Ovary (tissue), 9 donors: ENCODE results near the gene ERN1. TPM values are rescaled to one million over a fixed set of nuclear protein-coding genes. Genes with fewer than 3 reads are reported as not detected.
"Not testable (repeated sequence)": the region's sequence is repeated elsewhere in the genome, so short reads cannot be mapped to it uniquely, and the experiment has no call there.

ENCODE experiments used
- DNase-seq, 5 donors: peaks; one replicate each; pipeline ENCODE4 v3.0.0-alpha.2; 2019 to 2020
- H3K27ac ChIP-seq, 2 donors: fragments of 200-600 bp; one replicate each; pipeline versions ENCODE4 v1.5.1 to v1.8.0; 2019 to 2022
- H3K27me3 ChIP-seq: fragments of 200-600 bp; one replicate; pipeline ENCODE4 v1.8.0; 2022
- H3K36me3 ChIP-seq: fragments of 200-600 bp; sonication (generic); one replicate; pipeline ENCODE4 v1.5.1; 2019
- H3K4me1 ChIP-seq: one replicate; pipeline ENCODE4 v1.8.1; 2013; ENCODE audit warnings: mild to moderate bottlenecking, moderate library complexity; ENCODE audit not compliant: insufficient read depth
- H3K4me3 ChIP-seq: fragments of 200-600 bp; sonication (generic); one replicate; pipeline ENCODE4 v1.5.1; 2017
- H3K9me3 ChIP-seq, 2 donors: fragments of 200-600 bp in 1 of 2; sonication (generic) in 1 of 2; one replicate each; pipeline versions ENCODE4 v1.5.1 to v1.8.1; 2013 to 2019; ENCODE audit warnings: mild to moderate bottlenecking in 1 of 2, moderate library complexity in 1 of 2
- EP300 ChIP-seq: sonication (generic); formaldehyde crosslinking; IDR thresholded peaks from one replicate; pipeline ENCODE4 v1.6.1; 2017; ENCODE audit warnings: antibody characterized with exemption
- POLR2A ChIP-seq: fragments of 450-650 bp; IDR thresholded peaks from one replicate; pipeline ENCODE4 v1.6.1; 2017; ENCODE audit warnings: antibody characterized with exemption, mild to moderate bottlenecking, moderate library complexity
- WGBS, 3 donors: extraction: QIAGEN DNeasy Blood & Tissue Kit in 1 of 3; methylation state at CpG; one replicate each; pipeline versions ENCODE4 v1.1.5 to v1.1.7; 2013 to 2017; 5-methylcytosine and 5-hydroxymethylcytosine counted together
- intact Hi-C, 4 donors: fragments of 100-400 bp; cut with DNase I; formaldehyde crosslinking; loops; one replicate each; pipeline versions ENCODE4 v1.11.0 to v1.15.1; 2022 to 2023
- polyA plus RNA-seq, 2 donors: library from polyadenylated mRNA; stranded (reverse); fragments of 200-250 nt in 1 of 2; fragments of 350-450 nt in 1 of 2; fragmentation: Illumina TruSeq in 1 of 2; extraction: RNeasy Lipid Tissue Mini Kit (QIAGEN cat#74804) in 1 of 2; gene quantifications; one replicate each; pipeline ENCODE4 v1.2.3, GENCODE V29; 2013 to 2014
- total RNA-seq, 7 donors: library from RNA; depleted of rRNA in 2 of 7; stranded (reverse); fragments of >200 nt in 2 of 7; fragmentation: NEBNext Ultra II Directional in 3 of 7; extraction: Animal tissue kit (Norgen Biotek cat#: 25700) in 3 of 7; gene quantifications; one replicate each; pipeline versions ENCODE4 v1.1.0 to v1.2.4, GENCODE V29; 2016 to 2023
- TF ChIP-seq, protein P1 (sequence below), 3 donors: fragments of 450-650 bp in 2 of 3; fragments of 200-600 bp in 1 of 3; IDR thresholded peaks; one replicate each; pipeline versions ENCODE4 v1.5.1 to v1.8.0; 2016 to 2022; ENCODE audit warnings: antibody characterized with exemption in 3 of 3, mild to moderate bottlenecking in 1 of 3
- donor health status: DM: no; HTN: no; CAD: no; lungs with moderate emphysema.
- donor health status: DM: no; HTN: no; CAD: no.
- donor health status: Bipolar disorder and iron deficiency.
- donor health status: DM: yes; HTN: yes; CAD: no.
- donor health status: DM: no; HTN: no; CAD: no.
- donor health status: DM: yes; HTN: yes; CAD: no.

Gene ERN1
- total and polyA plus RNA-seq, 9 donors, result 8.1 to 73.4 (median 30.4) TPM

DNA sequence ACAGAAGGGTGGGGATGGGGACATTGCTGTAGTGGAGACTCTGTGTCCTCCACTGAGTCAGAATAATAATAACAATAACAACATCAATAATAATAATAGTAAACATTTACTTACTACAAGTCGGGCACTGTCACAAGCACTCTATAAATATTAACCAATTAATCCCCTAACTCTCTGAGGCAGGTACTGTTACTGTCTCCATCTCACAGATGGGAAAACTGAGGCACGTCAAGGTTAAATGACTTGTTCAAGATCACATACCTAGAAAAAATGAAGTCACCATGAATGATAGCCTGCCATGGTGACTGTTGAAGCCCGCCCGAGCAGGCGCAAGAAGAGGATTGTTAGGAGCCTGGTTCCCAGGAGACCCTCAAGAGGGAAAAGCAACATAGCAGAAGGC lies 121.6 kb downstream of the ERN1 start:
- no peak overlapping the region for H3K27ac ChIP-seq
- TF ChIP-seq, protein P1, sequence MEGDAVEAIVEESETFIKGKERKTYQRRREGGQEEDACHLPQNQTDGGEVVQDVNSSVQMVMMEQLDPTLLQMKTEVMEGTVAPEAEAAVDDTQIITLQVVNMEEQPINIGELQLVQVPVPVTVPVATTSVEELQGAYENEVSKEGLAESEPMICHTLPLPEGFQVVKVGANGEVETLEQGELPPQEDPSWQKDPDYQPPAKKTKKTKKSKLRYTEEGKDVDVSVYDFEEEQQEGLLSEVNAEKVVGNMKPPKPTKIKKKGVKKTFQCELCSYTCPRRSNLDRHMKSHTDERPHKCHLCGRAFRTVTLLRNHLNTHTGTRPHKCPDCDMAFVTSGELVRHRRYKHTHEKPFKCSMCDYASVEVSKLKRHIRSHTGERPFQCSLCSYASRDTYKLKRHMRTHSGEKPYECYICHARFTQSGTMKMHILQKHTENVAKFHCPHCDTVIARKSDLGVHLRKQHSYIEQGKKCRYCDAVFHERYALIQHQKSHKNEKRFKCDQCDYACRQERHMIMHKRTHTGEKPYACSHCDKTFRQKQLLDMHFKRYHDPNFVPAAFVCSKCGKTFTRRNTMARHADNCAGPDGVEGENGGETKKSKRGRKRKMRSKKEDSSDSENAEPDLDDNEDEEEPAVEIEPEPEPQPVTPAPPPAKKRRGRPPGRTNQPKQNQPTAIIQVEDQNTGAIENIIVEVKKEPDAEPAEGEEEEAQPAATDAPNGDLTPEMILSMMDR (IDR thresholded peaks at IDR 0.05), result no peak
- TF ChIP-seq POLR2A (no peak), EP300 (no peak)
- no peaks in the 10 kb centered on the region for H3K4me1 ChIP-seq
- WGBS, 3 donors, result 78 to 81% (median 81%) methylated on average over 5 of the region's 5 CpGs
- no peaks in the 10 kb centered on the region for H3K36me3 ChIP-seq
- no peak overlapping the region for H3K4me3 ChIP-seq
- intact Hi-C loops, result no loop called here
- H3K9me3 ChIP-seq, result no peaks in the 10 kb centered on the region
- DNase-seq, result no peak
- H3K27me3 ChIP-seq, result no peaks in the 10 kb centered on the region

DNA sequence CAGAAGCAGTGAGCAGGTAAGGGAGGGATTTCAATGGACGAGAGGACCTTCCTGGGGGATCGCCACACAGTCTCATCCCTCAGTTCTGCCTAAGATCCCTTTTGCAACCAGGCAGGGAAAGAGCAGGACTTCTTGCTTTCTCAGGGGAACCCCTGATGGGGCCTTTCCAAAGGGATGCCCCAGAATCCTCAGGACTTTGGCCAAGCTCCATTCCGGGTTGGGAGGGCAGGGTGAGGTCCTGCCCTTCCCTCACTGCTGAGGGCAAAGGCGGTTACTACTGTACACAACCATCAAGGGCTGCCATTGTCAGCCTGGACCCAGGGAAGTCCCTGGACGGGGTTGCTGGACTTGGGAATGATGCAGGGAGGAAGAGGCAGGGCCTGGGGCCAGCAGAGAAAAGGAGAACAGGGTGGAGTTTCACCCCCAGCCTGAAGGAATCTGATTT lies 122.1 kb downstream of the ERN1 start:
- H3K4me1 ChIP-seq, result no peaks in the 10 kb centered on the region
- H3K4me3 ChIP-seq, result no peak overlapping the region
- DNase-seq, result no peak
- WGBS, 3 donors, result 63 to 78% (median 75%) methylated on average over 5 of the region's 5 CpGs
- TF ChIP-seq EP300 (no peak), POLR2A (no peak)
- TF ChIP-seq, protein P1 (IDR thresholded peaks at IDR 0.05), result no peak
- H3K36me3 ChIP-seq, result no peaks in the 10 kb centered on the region
- H3K27ac ChIP-seq, result no peak overlapping the region
- intact Hi-C loops, result no loop called here
- H3K9me3 ChIP-seq, result no peaks in the 10 kb centered on the region
- no peaks in the 10 kb centered on the region for H3K27me3 ChIP-seq

DNA sequence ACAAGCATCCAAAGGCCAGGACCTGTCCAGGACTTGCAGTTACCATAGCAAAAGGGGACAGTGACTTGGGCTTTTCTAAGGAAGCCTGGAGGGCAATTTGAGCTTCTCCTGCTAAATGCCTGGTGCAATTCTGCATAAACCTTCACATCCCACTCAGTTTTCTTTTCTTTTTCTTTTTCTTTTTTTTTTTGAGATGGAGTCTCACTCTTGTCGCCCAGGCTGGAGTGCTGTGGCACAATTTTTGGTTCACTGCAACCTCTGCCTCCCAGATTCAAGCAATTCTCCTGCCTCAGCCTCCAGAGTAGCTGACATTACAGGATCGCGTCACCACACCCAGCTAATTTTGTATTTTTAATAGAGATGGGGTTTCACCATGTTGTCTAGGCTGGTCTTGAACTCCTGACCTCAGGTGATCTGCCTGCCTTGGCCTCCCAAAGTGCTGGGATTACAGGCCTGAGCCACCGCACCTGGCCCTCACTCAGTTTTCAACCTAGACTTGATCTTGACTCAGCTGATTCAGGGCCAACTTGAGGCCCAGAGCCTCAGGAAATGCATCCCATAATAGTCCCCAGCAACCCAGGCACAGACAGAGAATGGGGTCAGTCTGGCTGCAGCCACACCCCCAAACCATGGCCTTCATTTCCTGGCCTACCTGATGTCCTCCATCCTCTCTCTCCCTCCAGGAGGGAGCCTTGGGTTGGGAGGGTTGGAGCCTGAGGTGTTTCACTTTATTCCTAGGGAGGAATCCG lies 122.7 kb downstream of the ERN1 start:
- H3K4me1 ChIP-seq, intact Hi-C loops, DNase-seq, H3K27me3 ChIP-seq, H3K9me3 ChIP-seq, H3K4me3 ChIP-seq, H3K27ac ChIP-seq, H3K36me3 ChIP-seq: not testable (repeated sequence)
- 92 to 93% (median 92%) methylated on average over 5 of the region's 5 CpGs for WGBS, 3 donors

DNA sequence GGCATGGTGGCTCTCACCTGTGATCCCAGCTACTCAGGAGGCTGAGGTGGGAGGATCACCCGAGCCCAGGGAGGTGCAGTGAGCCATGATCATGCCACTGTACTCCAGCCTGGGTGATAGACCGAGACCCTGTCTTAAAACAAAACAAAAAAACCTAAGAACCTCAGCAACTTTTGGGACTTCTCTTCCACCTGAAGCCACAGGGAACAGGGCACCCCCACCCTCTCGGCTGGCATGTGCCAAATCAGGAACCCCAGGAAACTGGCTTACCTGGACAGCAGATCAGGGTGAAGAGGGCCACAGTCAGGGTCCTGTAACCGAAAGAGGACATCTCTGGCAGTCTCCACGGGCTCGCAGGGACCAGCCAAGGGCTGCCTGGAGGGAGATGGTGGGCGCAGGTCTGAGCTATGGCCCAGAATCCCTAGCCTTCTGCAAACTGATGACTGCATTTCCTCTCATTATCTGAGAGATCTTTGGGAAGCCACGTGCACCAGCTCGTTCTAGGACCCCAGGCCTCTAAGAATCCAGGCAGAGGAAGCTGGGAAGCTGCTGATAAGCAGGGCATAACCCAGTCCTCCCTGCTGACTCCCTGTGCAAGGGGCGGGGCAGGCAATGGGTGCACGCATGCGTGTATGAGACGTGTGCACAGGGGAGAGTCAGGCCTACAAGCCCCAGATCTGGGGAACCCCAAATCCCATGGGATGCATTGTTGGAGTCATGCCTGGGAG lies 123.4 kb downstream of the ERN1 start:
- H3K4me1 ChIP-seq, result no peaks in the 10 kb centered on the region
- intact Hi-C loops, result no loop called here
- no peak overlapping the region for H3K27ac ChIP-seq
- DNase-seq, result no peak
- TF ChIP-seq, protein P1 (IDR thresholded peaks at IDR 0.05), result no peak
- TF ChIP-seq EP300 (no peak), POLR2A (no peak)
- 71 to 80% (median 76%) methylated on average over 13 of the region's 13 CpGs for WGBS, 3 donors
- H3K36me3 ChIP-seq, result no peaks in the 10 kb centered on the region
- no peak overlapping the region for H3K4me3 ChIP-seq
- no peaks in the 10 kb centered on the region for H3K9me3 ChIP-seq
- no peaks in the 10 kb centered on the region for H3K27me3 ChIP-seq

DNA sequence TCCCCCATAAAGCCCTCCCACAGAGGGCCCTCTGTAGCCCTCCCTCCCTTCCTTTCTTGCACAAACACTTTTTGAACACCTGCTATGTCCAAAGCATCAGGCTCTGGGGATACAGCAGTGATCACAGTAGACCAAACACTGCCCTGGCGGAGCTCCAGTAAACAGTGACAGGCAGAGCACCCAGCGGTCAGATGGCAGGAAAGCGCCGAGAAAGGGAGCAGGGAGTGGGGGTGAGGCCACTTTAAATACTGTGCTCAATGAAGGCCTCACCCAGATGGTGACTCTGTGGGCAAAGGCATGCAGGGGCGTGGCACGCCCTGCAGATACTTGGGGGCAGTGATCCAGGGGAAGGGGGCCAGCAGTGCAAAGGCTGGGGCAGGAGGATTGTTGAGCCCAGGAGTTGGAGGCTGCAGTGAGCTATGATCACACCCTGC lies 124.2 kb downstream of the ERN1 start:
- Histone ChIP-seq H3K9me3 (no peaks in the 10 kb centered on the region), H3K36me3 (no peaks in the 10 kb centered on the region), H3K27me3 (no peaks in the 10 kb centered on the region), H3K4me3 (no peak overlapping the region), H3K27ac (no peak overlapping the region), H3K4me1 (no peaks in the 10 kb centered on the region)
- 24 to 38% (median 34%) methylated on average over 6 of the region's 6 CpGs for WGBS, 3 donors
- intact Hi-C loops, result no loop called here
- no peak for DNase-seq
- TF ChIP-seq POLR2A (no peak), EP300 (no peak)
- TF ChIP-seq, protein P1 (IDR thresholded peaks at IDR 0.05), result no peak
